KMS-11 (cell line): ENCODE data around the gene PARVB.

Experiments used
- H2AFZ ChIP-seq: fragments of 200-600 bp; sonication (generic); 2 replicates; pipeline ENCODE4 v1.6.1; 2016; ENCODE audit warnings: antibody characterized with exemption, mixed run types, low read depth
- H3K27ac ChIP-seq: fragments of 200-600 bp; sonication (generic); 2 replicates; pipeline ENCODE4 v1.6.1; 2016; ENCODE audit warnings: mild to moderate bottlenecking, mixed run types
- H3K27me3 ChIP-seq: fragments of 200-600 bp; sonication (generic); 2 replicates; pipeline ENCODE4 v1.6.1; 2017; ENCODE audit warnings: mild to moderate bottlenecking, low read depth, mixed run types, moderate library complexity; ENCODE audit not compliant: insufficient read depth
- H3K36me3 ChIP-seq: fragments of 200-600 bp; sonication (generic); 2 replicates; pipeline ENCODE4 v1.6.1; 2017; ENCODE audit warnings: mild to moderate bottlenecking, mixed run types; ENCODE audit not compliant: insufficient read depth
- H3K4me1 ChIP-seq: fragments of 200-600 bp; sonication (generic); 2 replicates; pipeline ENCODE4 v1.6.1; 2016; ENCODE audit warnings: mild to moderate bottlenecking, low read depth, mixed run types; ENCODE audit not compliant: poor library complexity, severe bottlenecking
- H3K4me2 ChIP-seq: fragments of 200-600 bp; sonication (generic); 2 replicates; pipeline ENCODE4 v1.7.0; 2016; ENCODE audit warnings: mild to moderate bottlenecking, mixed run types
- H3K4me3 ChIP-seq: fragments of 200-600 bp; sonication (generic); IDR thresholded peaks from 2 replicates; pipeline ENCODE4 v1.6.1; 2017; ENCODE audit warnings: low read depth, low read length, mixed read lengths; ENCODE audit not compliant: insufficient read depth
- H3K79me2 ChIP-seq: fragments of 200-600 bp; sonication (generic); 2 replicates; pipeline ENCODE4 v1.6.1; 2016; ENCODE audit warnings: low read depth, mixed run types; ENCODE audit not compliant: insufficient read depth
- H3K9ac ChIP-seq: fragments of 200-600 bp; sonication (generic); 2 replicates; pipeline ENCODE4 v1.6.1; 2016; ENCODE audit warnings: mild to moderate bottlenecking, mixed run types
- H4K20me1 ChIP-seq: fragments of 200-600 bp; sonication (generic); 2 replicates; pipeline ENCODE4 v1.6.1; 2016; ENCODE audit warnings: mild to moderate bottlenecking, mixed run types; ENCODE audit not compliant: insufficient read depth
- TF ChIP-seq, protein P1 (sequence below): fragments of 200-600 bp; sonication (generic); conservative IDR thresholded peaks from 2 replicates; pipeline ENCODE4 v1.6.1; 2017; ENCODE audit warnings: low read depth, mild to moderate bottlenecking, antibody characterized with exemption, low read length, moderate library complexity, mixed read lengths

The PARVB gene

DNA sequence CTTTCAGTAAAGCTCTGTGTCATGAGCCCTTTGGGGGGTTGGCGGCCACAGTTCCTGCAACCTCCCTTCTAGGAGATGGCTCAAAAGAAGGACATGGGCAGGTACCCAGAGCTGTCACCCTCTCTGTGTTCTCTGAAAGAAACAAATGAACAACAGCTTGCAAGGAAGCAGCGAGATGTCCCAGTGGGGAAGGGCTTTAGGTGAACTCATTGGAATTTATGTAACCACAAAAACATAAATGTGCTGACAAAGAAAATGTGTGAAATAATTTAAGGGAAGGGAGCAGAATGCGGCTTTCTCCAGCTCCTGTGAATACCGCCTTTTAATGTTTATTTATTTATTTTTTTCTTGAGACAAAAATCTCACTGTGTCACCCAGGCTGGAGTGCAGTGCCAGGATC is 159.9 kb downstream of the PARVB start:
- Histone ChIP-seq H3K4me1 (no peaks in the 10 kb centered on the region), H3K27ac (no peak overlapping the region), H3K9ac (no peak overlapping the region), H3K79me2 (no peaks in the 10 kb centered on the region), H3K4me3 (no peak overlapping the region), H3K36me3 (no peaks in the 10 kb centered on the region), H4K20me1 (no peaks in the 10 kb centered on the region), H2AFZ (no peak overlapping the region), H3K27me3 (peaks cover 14% of the 10 kb centered on the region; the same call in 1 of the 2 replicates), H3K4me2 (no peak overlapping the region)
- TF ChIP-seq, protein P1, sequence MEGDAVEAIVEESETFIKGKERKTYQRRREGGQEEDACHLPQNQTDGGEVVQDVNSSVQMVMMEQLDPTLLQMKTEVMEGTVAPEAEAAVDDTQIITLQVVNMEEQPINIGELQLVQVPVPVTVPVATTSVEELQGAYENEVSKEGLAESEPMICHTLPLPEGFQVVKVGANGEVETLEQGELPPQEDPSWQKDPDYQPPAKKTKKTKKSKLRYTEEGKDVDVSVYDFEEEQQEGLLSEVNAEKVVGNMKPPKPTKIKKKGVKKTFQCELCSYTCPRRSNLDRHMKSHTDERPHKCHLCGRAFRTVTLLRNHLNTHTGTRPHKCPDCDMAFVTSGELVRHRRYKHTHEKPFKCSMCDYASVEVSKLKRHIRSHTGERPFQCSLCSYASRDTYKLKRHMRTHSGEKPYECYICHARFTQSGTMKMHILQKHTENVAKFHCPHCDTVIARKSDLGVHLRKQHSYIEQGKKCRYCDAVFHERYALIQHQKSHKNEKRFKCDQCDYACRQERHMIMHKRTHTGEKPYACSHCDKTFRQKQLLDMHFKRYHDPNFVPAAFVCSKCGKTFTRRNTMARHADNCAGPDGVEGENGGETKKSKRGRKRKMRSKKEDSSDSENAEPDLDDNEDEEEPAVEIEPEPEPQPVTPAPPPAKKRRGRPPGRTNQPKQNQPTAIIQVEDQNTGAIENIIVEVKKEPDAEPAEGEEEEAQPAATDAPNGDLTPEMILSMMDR, result no peak

DNA sequence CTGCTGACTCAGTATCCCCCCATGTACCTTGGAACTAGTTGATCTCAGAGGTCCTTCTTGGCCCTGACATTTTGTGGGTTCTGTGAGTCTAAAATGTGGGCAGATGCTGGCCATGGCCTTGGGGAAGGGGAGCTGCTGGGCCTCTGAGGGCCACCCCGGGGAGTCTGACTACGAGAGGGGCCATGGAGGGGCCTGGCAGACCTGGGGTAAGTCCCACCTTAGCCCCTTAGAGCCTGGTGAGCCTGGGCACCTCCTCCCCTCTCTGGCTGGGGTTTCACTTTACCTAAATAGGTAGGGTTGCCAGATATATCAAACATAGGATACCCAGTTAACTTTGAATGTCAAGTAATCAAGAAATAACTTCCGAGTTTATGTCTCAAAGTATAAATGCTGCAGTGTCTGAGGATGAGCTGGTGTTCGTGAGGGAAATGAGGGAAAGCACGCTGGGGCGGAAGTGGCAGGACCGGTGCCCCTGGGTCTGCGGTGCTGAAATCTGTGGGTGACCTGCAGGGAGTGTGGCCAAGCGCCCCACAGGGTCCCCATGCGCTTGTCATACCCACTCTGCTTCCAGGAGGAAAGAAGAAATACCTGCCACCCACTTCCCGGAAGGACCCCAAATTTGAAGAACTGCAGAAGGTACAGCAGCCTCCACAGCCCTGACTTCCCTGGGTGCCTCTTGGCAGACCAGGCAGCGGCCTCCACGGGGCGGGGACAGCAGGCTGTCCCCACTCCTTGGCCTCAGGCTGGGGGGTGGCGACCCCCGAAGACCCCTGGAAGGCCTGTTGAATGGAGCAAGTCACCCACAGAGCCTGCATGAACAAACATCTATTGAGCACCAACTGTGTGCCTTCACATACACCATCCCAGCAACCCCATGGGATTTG is 161.4 kb downstream of the PARVB start:
- Histone ChIP-seq H3K27ac (no peak overlapping the region), H4K20me1 (no peaks in the 10 kb centered on the region)
- TF ChIP-seq, protein P1, result no peak

DNA sequence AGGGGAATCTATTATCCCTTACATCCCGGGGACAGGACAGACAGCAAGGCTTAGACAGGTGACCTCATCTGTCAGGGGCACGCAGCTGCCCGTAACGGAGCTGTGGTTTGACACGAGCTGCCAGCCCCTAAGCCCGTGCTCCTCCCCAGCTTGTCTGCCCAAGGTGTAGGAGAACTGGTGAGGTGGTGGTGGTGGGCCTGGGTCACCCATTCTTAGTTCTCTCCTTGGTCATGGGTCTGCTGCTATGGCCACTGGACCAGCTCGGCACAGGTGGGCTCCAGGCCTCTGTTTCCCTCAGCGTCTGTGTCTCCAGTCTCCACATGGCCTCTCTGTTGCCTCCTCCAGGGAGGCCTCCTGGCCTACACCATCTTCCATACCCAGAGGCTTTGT is 162.0 kb downstream of the PARVB start:
- H3K27ac ChIP-seq, result no peak overlapping the region
- no peak overlapping the region for H3K9ac ChIP-seq
- H2AFZ ChIP-seq, result no peak overlapping the region
- no peaks in the 10 kb centered on the region for H3K79me2 ChIP-seq
- TF ChIP-seq, protein P1, result no peak
- no peaks in the 10 kb centered on the region for H4K20me1 ChIP-seq
- H3K4me1 ChIP-seq, result no peaks in the 10 kb centered on the region
- no peak overlapping the region for H3K4me2 ChIP-seq
- H3K4me3 ChIP-seq, result no peak overlapping the region
- no peaks in the 10 kb centered on the region for H3K36me3 ChIP-seq
- H3K27me3 ChIP-seq, result peaks cover 24% of the 10 kb centered on the region; the same call in 1 of the 2 replicates

More for the DNA sequence above, 161.4 kb downstream of the PARVB start:
- H3K36me3 ChIP-seq, result no peaks in the 10 kb centered on the region
- H3K79me2 ChIP-seq, result no peaks in the 10 kb centered on the region
- H2AFZ ChIP-seq, result no peak overlapping the region
- H3K4me2 ChIP-seq, result no peak overlapping the region
- no peaks in the 10 kb centered on the region for H3K4me1 ChIP-seq
- no peak overlapping the region for H3K4me3 ChIP-seq
- H3K27me3 ChIP-seq, result peaks cover 24% of the 10 kb centered on the region; the same call in 1 of the 2 replicates
- H3K9ac ChIP-seq, result no peak overlapping the region

DNA sequence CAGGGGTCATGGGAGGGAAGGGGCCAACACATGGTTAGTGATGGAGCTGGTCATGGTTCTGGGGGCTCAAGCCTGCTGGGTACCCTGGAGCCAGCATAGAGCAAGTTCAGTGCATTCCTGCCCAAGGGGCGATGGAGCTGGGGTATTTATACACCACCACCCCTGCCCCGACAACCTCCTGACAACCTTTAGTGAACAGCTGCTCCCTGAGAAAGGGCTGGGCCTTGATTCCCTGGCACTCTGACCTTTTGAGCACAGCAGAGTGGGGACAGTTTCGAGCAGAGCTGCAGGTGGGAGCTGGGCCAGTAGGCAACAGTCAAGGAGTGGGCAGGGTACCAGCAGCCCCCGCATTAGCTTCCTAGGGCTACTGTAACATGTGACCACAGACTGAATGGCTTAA is 162.6 kb downstream of the PARVB start:
- Histone ChIP-seq H3K79me2 (no peaks in the 10 kb centered on the region), H2AFZ (no peak overlapping the region), H3K27me3 (peaks cover 24% of the 10 kb centered on the region; the same call in 1 of the 2 replicates), H4K20me1 (no peaks in the 10 kb centered on the region), H3K4me1 (no peaks in the 10 kb centered on the region), H3K4me2 (no peak overlapping the region), H3K4me3 (no peak overlapping the region), H3K36me3 (no peaks in the 10 kb centered on the region), H3K9ac (no peak overlapping the region), H3K27ac (no peak overlapping the region)
- TF ChIP-seq, protein P1, result no peak
